HG02763 (cell line): ENCODE measurements around the gene RUVBL1.

Experiments used
- ATAC-seq: cut with Tn5 transposase; IDR thresholded peaks from one replicate; pipeline ENCODE4 v1.9.1; 2021; ENCODE audit warnings: mild to moderate bottlenecking, moderate library complexity; ENCODE audit not compliant: unreplicated experiment

The RUVBL1 gene

GRCh38 chr3:128036119-128036518 lies 87.5 kb downstream of the RUVBL1 start:
- ATAC-seq = no peak

GRCh38 chr3:128033102-128033501 lies 90.5 kb downstream of the RUVBL1 start:
- ATAC-seq = no peak
